Liver (tissue), 9 donors: ENCODE results near the gene UBE2N. TPM values are rescaled to one million over a fixed set of nuclear protein-coding genes. Genes with fewer than 3 reads are reported as not detected.

Experiments used
- DNase-seq: peaks from one replicate; pipeline ENCODE4 v3.0.0-alpha.2; 2017; ENCODE audit warnings: low spot score
- H3K27ac ChIP-seq, 2 donors: one replicate each; pipeline ENCODE4 v1.7.0; 2013; ENCODE audit warnings: inconsistent platforms in 2 of 2, low read length in 2 of 2, control low read depth in 1 of 2, low read depth in 1 of 2, mild to moderate bottlenecking in 1 of 2
- H3K27me3 ChIP-seq, 4 donors: one replicate each; pipeline versions ENCODE4 v1.6.1 to v1.7.0; 2013; ENCODE audit warnings: low read length in 3 of 4, inconsistent platforms in 1 of 4, mild to moderate bottlenecking in 1 of 4, moderate library complexity in 1 of 4; ENCODE audit not compliant: control insufficient read depth in 4 of 4, insufficient read depth in 4 of 4
- H3K36me3 ChIP-seq, 4 donors: one replicate each; pipeline versions ENCODE4 v1.6.1 to v1.7.0; 2013; ENCODE audit warnings: low read length in 3 of 4, mild to moderate bottlenecking in 3 of 4, low read depth in 1 of 4, moderate library complexity in 1 of 4; ENCODE audit not compliant: control insufficient read depth in 4 of 4, insufficient read depth in 3 of 4
- H3K4me1 ChIP-seq, 4 donors: one replicate each; pipeline versions ENCODE4 v1.6.1 to v1.7.0; 2013; ENCODE audit warnings: low read length in 3 of 4, mild to moderate bottlenecking in 3 of 4, moderate library complexity in 1 of 4; ENCODE audit not compliant: control insufficient read depth in 4 of 4, insufficient read depth in 4 of 4
- H3K4me3 ChIP-seq, 3 donors: one replicate each; pipeline versions ENCODE4 v1.6.1 to v1.7.0; 2013; ENCODE audit warnings: low read length in 3 of 3, control low read depth in 1 of 3, low read depth in 1 of 3, mild to moderate bottlenecking in 1 of 3
- H3K9ac ChIP-seq, 2 donors: one replicate each; pipeline ENCODE4 v1.7.0; 2013; ENCODE audit warnings: low read length in 2 of 2, mild to moderate bottlenecking in 2 of 2, moderate library complexity in 2 of 2, control low read depth in 1 of 2, low read depth in 1 of 2
- H3K9me3 ChIP-seq, 4 donors: one replicate each; pipeline versions ENCODE4 v1.6.1 to v1.7.0; 2013; ENCODE audit warnings: low read length in 3 of 4; ENCODE audit not compliant: control insufficient read depth in 4 of 4
- ATF3 ChIP-seq: IDR thresholded peaks from 2 replicates; pipeline ENCODE4 v1.6.1; 2016; ENCODE audit warnings: antibody characterized with exemption
- CTCF ChIP-seq: fragments of 150-350 bp; IDR thresholded peaks from 2 replicates; pipeline ENCODE4 v1.5.1; 2017; ENCODE audit warnings: improper control_type of control experiment, low read depth, low read length; ENCODE audit not compliant: missing input control
- EGR1 ChIP-seq, 2 donors: IDR thresholded peaks; 2 replicates each; pipeline ENCODE4 v1.6.1; 2016 to 2018; ENCODE audit warnings: antibody characterized with exemption in 2 of 2, low read depth in 2 of 2
- FOXA1 ChIP-seq: IDR thresholded peaks from 2 replicates; pipeline ENCODE4 v1.6.1; 2016; ENCODE audit warnings: antibody characterized with exemption
- FOXA2 ChIP-seq: IDR thresholded peaks from 2 replicates; pipeline ENCODE4 v1.6.1; 2016; ENCODE audit warnings: antibody characterized with exemption
- GABPA ChIP-seq, 2 donors: IDR thresholded peaks in 1 of 2; conservative IDR thresholded peaks in 1 of 2; 2 replicates each; pipeline ENCODE4 v1.6.1; 2016; ENCODE audit warnings: antibody characterized with exemption in 2 of 2, mild to moderate bottlenecking in 1 of 2, moderate library complexity in 1 of 2
- HNF4A ChIP-seq, 2 donors: conservative IDR thresholded peaks; 2 replicates each; pipeline ENCODE4 v1.6.1; 2016; ENCODE audit warnings: antibody characterized with exemption in 2 of 2, mild to moderate bottlenecking in 2 of 2
- HNF4G ChIP-seq: IDR thresholded peaks from 2 replicates; pipeline ENCODE4 v1.6.1; 2016; ENCODE audit warnings: antibody characterized with exemption
- JUND ChIP-seq, 2 donors: IDR thresholded peaks; 2 replicates each; pipeline ENCODE4 v1.6.1; 2016; ENCODE audit warnings: antibody characterized with exemption in 2 of 2
- MAX ChIP-seq: IDR thresholded peaks from 2 replicates; pipeline ENCODE4 v1.6.1; 2016; ENCODE audit warnings: antibody characterized with exemption
- NR2F2 ChIP-seq: IDR thresholded peaks from 2 replicates; pipeline ENCODE4 v1.6.1; 2016; ENCODE audit warnings: antibody characterized with exemption
- RAD21 ChIP-seq, 2 donors: IDR thresholded peaks; 2 replicates each; pipeline ENCODE4 v1.6.1; 2016; ENCODE audit warnings: antibody characterized with exemption in 2 of 2, mild to moderate bottlenecking in 2 of 2
- REST ChIP-seq: IDR thresholded peaks from 2 replicates; pipeline ENCODE4 v1.6.1; 2016; ENCODE audit warnings: antibody characterized with exemption, mild to moderate bottlenecking
- RXRA ChIP-seq, 2 donors: IDR thresholded peaks; 2 replicates each; pipeline ENCODE4 v1.6.1; 2017 to 2018; ENCODE audit warnings: antibody characterized with exemption in 2 of 2, mild to moderate bottlenecking in 1 of 2
- SP1 ChIP-seq: IDR thresholded peaks from 2 replicates; pipeline ENCODE4 v1.6.1; 2018; ENCODE audit warnings: antibody characterized with exemption, mild to moderate bottlenecking
- TAF1 ChIP-seq: conservative IDR thresholded peaks from 2 replicates; pipeline ENCODE4 v1.6.1; 2016; ENCODE audit warnings: antibody characterized with exemption, mild to moderate bottlenecking
- YY1 ChIP-seq: IDR thresholded peaks from 2 replicates; pipeline ENCODE4 v1.6.1; 2016; ENCODE audit warnings: antibody characterized with exemption, mild to moderate bottlenecking
- ZBTB33 ChIP-seq: IDR thresholded peaks from 2 replicates; pipeline ENCODE4 v1.6.1; 2016; ENCODE audit warnings: antibody characterized with exemption
- WGBS: extraction: QIAGEN DNeasy Blood & Tissue Kit; methylation state at CpG from one replicate; pipeline ENCODE4 v1.1.7; 2013; 5-methylcytosine and 5-hydroxymethylcytosine counted together
- polyA plus RNA-seq, 2 donors: library from polyadenylated mRNA; stranded (reverse) in 1 of 2; unstranded in 1 of 2; fragments of 200-250 nt in 1 of 2; fragments of >200 nt in 1 of 2; fragmentation: Nextera tagmentation in 1 of 2; extraction: Ambion mirVana in 1 of 2; gene quantifications; one replicate each; pipeline versions ENCODE4 v1.2.1 to v1.2.3, GENCODE V29; 2013 to 2015
- total RNA-seq, 2 donors: library from RNA; depleted of rRNA; stranded (reverse); fragments of >200 nt; gene quantifications; one replicate each; pipeline ENCODE4 v1.2.3, GENCODE V29; 2014
- donor health status: healthy.
- donor health status: healthy.
- donor health status: healthy.
- donor health status: healthy.
- donor health status: healthy.

The UBE2N gene
- total and polyA plus RNA-seq, 4 donors: 13.9 to 63.7 (median 32.6) TPM

- TF ChIP-seq FOXA1 (no peak), RXRA (IDR thresholded peaks at IDR 0.05) (no peak), JUND (IDR thresholded peaks at IDR 0.05) (no peak), HNF4A (conservative IDR thresholded peaks at IDR 0.05) (no peak), FOXA2 (no peak)
Observed at GRCh38 chr12:93393425-93393824, 48.3 kb downstream of the UBE2N start (continued).

GRCh38 chr12:93390549-93391297, 51.0 kb downstream of the UBE2N start:
- Histone ChIP-seq H3K9ac (no peak overlapping the region), H3K27me3 (no peaks in the 10 kb centered on the region), H3K27ac (no peak overlapping the region), H3K4me3 (no peak overlapping the region), H3K36me3 (no peaks in the 10 kb centered on the region), H3K9me3 (no peaks in the 10 kb centered on the region), H3K4me1 (peaks cover 2 to 18% (median 6%) of the 10 kb centered on the region in 4 donors)
- TF ChIP-seq JUND (IDR thresholded peaks at IDR 0.05): no peak
- TF ChIP-seq YY1: no peak
- TF ChIP-seq ATF3: no peak
- TF ChIP-seq CTCF: no peak
- TF ChIP-seq REST: no peak
- TF ChIP-seq RXRA (IDR thresholded peaks at IDR 0.05): no peak
- TF ChIP-seq TAF1: no peak
- TF ChIP-seq ZBTB33: no peak
- no peak for TF ChIP-seq SP1
- TF ChIP-seq HNF4A (conservative IDR thresholded peaks at IDR 0.05): no peak
- no peak for TF ChIP-seq EGR1 (IDR thresholded peaks at IDR 0.05; ENCODE audit: low read depth in 2 of 2)
- TF ChIP-seq RAD21 (IDR thresholded peaks at IDR 0.05): no peak
- TF ChIP-seq NR2F2: no peak
- no peak for TF ChIP-seq FOXA2
- TF ChIP-seq MAX: no peak
- no peak for TF ChIP-seq GABPA (IDR thresholded peaks at IDR 0.05 in 1 of 2, conservative IDR thresholded peaks at IDR 0.05 in 1 of 2)
- TF ChIP-seq HNF4G: no peak
- TF ChIP-seq FOXA1: no peak
- 90% methylated on average over 5 of the region's 5 CpGs for WGBS
- no peak for DNase-seq
